Fibroblast of lung (primary cell): Measurements from ENCODE around the gene ZBTB42.

Source experiments
- CTCF ChIP-seq, 2 donors: IDR thresholded peaks in 1 of 2; conservative IDR thresholded peaks in 1 of 2; 1 replicate in 1 of 2; 2 replicates in 1 of 2; pipeline ENCODE4 v1.5.1; 2011 to 2012; ENCODE audit warnings: low read length in 2 of 2, control low read depth in 1 of 2, inconsistent platforms in 1 of 2, low read depth in 1 of 2, mild to moderate bottlenecking in 1 of 2
- EZH2 ChIP-seq: IDR thresholded peaks from 2 replicates; pipeline ENCODE4 v1.5.1; 2012; ENCODE audit warnings: low read length, control low read depth, mild to moderate bottlenecking; ENCODE audit errors: missing control alignments

- TF ChIP-seq CTCF (conservative IDR thresholded peaks at IDR 0.05 in 1 of 2, IDR thresholded peaks at IDR 0.05 in 1 of 2; ENCODE audit: low read depth in 1 of 2, low read length in 2 of 2) (no peak), EZH2 (no peak)
These were observed 15.2 kb upstream of the ZBTB42 start for GRCh38 chr14:104785708-104786080.
